Measurements from ENCODE around the gene JMJD1C.

Gene JMJD1C

GRCh38 chr10:63266391-63267316 is 199.1 kb downstream of the JMJD1C start:
- FAIRE-seq (peak; percentile 86), DNase-seq (ENCODE audit: insufficient read length, low spot score) (no peak)

GRCh38 chr10:63265683-63266235 is 200.0 kb downstream of the JMJD1C start:
- FAIRE-seq (peak; percentile 21), DNase-seq (ENCODE audit: insufficient read length, low spot score) (no peak)

- FAIRE-seq (peak; percentile 91), DNase-seq (ENCODE audit: insufficient read length, low spot score) (no peak)
These were observed 200.6 kb downstream of the JMJD1C start for GRCh38 chr10:63265222-63265617.

GRCh38 chr10:63264617-63265221 is 201.1 kb downstream of the JMJD1C start:
- no peak for DNase-seq (ENCODE audit: insufficient read length, low spot score)
- FAIRE-seq: no peak

GRCh38 chr10:63262430-63263073 is 203.2 kb downstream of the JMJD1C start:
- FAIRE-seq: peak; percentile 94
- no peak for DNase-seq (ENCODE audit: insufficient read length, low spot score)

GRCh38 chr10:63261496-63261895 is 204.3 kb downstream of the JMJD1C start:
- DNase-seq (ENCODE audit: insufficient read length, low spot score) (no peak), FAIRE-seq (peak; percentile 76)

GRCh38 chr10:63260860-63261251 is 204.9 kb downstream of the JMJD1C start:
- DNase-seq (ENCODE audit: insufficient read length, low spot score) (no peak), FAIRE-seq (peak; percentile 87)

GRCh38 chr10:63260103-63260859 is 205.5 kb downstream of the JMJD1C start:
- no peak for DNase-seq (ENCODE audit: insufficient read length, low spot score)
- peak; percentile 82 for FAIRE-seq

GRCh38 chr10:63258920-63259678 is 206.7 kb downstream of the JMJD1C start:
- DNase-seq (ENCODE audit: insufficient read length, low spot score): no peak
- no peak for FAIRE-seq

GRCh38 chr10:63257778-63258177 is 208.0 kb downstream of the JMJD1C start:
- FAIRE-seq (no peak), DNase-seq (ENCODE audit: insufficient read length, low spot score) (no peak)

GRCh38 chr10:63256009-63256773 is 209.6 kb downstream of the JMJD1C start:
- FAIRE-seq: peak; percentile 87
- DNase-seq (ENCODE audit: insufficient read length, low spot score): no peak

GRCh38 chr10:63255316-63255715 is 210.5 kb downstream of the JMJD1C start:
- DNase-seq (ENCODE audit: insufficient read length, low spot score) (no peak), FAIRE-seq (peak; percentile 83)

- no peak for DNase-seq (ENCODE audit: insufficient read length, low spot score)
These were observed 212.7 kb downstream of the JMJD1C start for GRCh38 chr10:63253040-63253439.

GRCh38 chr10:63252095-63252762 is 213.5 kb downstream of the JMJD1C start:
- no peak for DNase-seq (ENCODE audit: insufficient read length, low spot score)
- no peak for FAIRE-seq

More at GRCh38 chr10:63253040-63253439, 212.7 kb downstream of the JMJD1C start:
- peak; percentile 37 for FAIRE-seq

GRCh38 chr10:63250032-63250431 is 215.7 kb downstream of the JMJD1C start:
- no peak for DNase-seq (ENCODE audit: insufficient read length, low spot score)
- FAIRE-seq: no peak

- no peak for FAIRE-seq
- DNase-seq (ENCODE audit: insufficient read length, low spot score): no peak
These were observed 218.0 kb downstream of the JMJD1C start for GRCh38 chr10:63247771-63248170.

- DNase-seq (ENCODE audit: insufficient read length, low spot score): no peak
- FAIRE-seq: no peak
These were observed 219.4 kb downstream of the JMJD1C start for GRCh38 chr10:63246356-63246755.

- no peak for DNase-seq (ENCODE audit: insufficient read length, low spot score)
- FAIRE-seq: peak; percentile 71
These were observed 223.9 kb downstream of the JMJD1C start for GRCh38 chr10:63241841-63242281.
